ENCODE results near the gene SPDEF.

The SPDEF gene

GRCh38 chr6:34535646-34536045 lies 20.5 kb downstream of the SPDEF start:
- H3K27ac ChIP-seq (ENCODE audit: low read length) = no peak overlapping the region
- H3K4me3 ChIP-seq (ENCODE audit: low read length) = no peak overlapping the region
- no peaks in the 10 kb centered on the region; the same call in 1 of the 2 replicates for H3K36me3 ChIP-seq (ENCODE audit: control insufficient read depth, insufficient read depth, low read length)
- H3K9me3 ChIP-seq (ENCODE audit: control insufficient read depth, insufficient read depth, low read length) = no peaks in the 10 kb centered on the region
- H3K27me3 ChIP-seq (ENCODE audit: control insufficient read depth, insufficient read depth, low read length) = no peaks in the 10 kb centered on the region
- DNase-seq (ENCODE audit: low read depth, low spot score) = no peak
- no CpG with 5 or more reads among the region's 11 CpGs for WGBS (ENCODE audit: insufficient coverage, insufficient read length)
- no peaks in the 10 kb centered on the region for H3K4me1 ChIP-seq (ENCODE audit: control insufficient read depth, insufficient read depth, low read length)

- WGBS (ENCODE audit: insufficient coverage, insufficient read length) = no CpG with 5 or more reads among the region's 6 CpGs
- no peak overlapping the region for H3K4me3 ChIP-seq (ENCODE audit: low read length)
- H3K27me3 ChIP-seq (ENCODE audit: control insufficient read depth, insufficient read depth, low read length) = no peaks in the 10 kb centered on the region
- no peak overlapping the region for H3K27ac ChIP-seq (ENCODE audit: low read length)
- DNase-seq (ENCODE audit: low read depth, low spot score) = no peak
- no peaks in the 10 kb centered on the region for H3K4me1 ChIP-seq (ENCODE audit: control insufficient read depth, insufficient read depth, low read length)
- H3K36me3 ChIP-seq (ENCODE audit: control insufficient read depth, insufficient read depth, low read length) = no peaks in the 10 kb centered on the region; the same call in 1 of the 2 replicates
- H3K9me3 ChIP-seq (ENCODE audit: control insufficient read depth, insufficient read depth, low read length) = no peaks in the 10 kb centered on the region
Measured at GRCh38 chr6:34535199-34535598, 20.9 kb downstream of the SPDEF start.

- Histone ChIP-seq H3K27me3 (ENCODE audit: control insufficient read depth, insufficient read depth, low read length) (no peaks in the 10 kb centered on the region), H3K4me3 (ENCODE audit: low read length) (no peak overlapping the region), H3K27ac (ENCODE audit: low read length) (no peak overlapping the region), H3K36me3 (ENCODE audit: control insufficient read depth, insufficient read depth, low read length) (no peaks in the 10 kb centered on the region; the same call in 1 of the 2 replicates), H3K9me3 (ENCODE audit: control insufficient read depth, insufficient read depth, low read length) (no peaks in the 10 kb centered on the region), H3K4me1 (ENCODE audit: control insufficient read depth, insufficient read depth, low read length) (no peaks in the 10 kb centered on the region)
- no CpG with 5 or more reads among the region's 16 CpGs for WGBS (ENCODE audit: insufficient coverage, insufficient read length)
- no peak for DNase-seq (ENCODE audit: low read depth, low spot score)
Measured at GRCh38 chr6:34534656-34535055, 21.5 kb downstream of the SPDEF start.

GRCh38 chr6:34534146-34534545 lies 22.0 kb downstream of the SPDEF start:
- no peak overlapping the region for H3K27ac ChIP-seq (ENCODE audit: low read length)
- H3K27me3 ChIP-seq (ENCODE audit: control insufficient read depth, insufficient read depth, low read length) = no peaks in the 10 kb centered on the region
- H3K4me3 ChIP-seq (ENCODE audit: low read length) = no peak overlapping the region
- H3K4me1 ChIP-seq (ENCODE audit: control insufficient read depth, insufficient read depth, low read length) = no peaks in the 10 kb centered on the region
- H3K36me3 ChIP-seq (ENCODE audit: control insufficient read depth, insufficient read depth, low read length) = no peaks in the 10 kb centered on the region; the same call in 1 of the 2 replicates
- no peaks in the 10 kb centered on the region for H3K9me3 ChIP-seq (ENCODE audit: control insufficient read depth, insufficient read depth, low read length)
- no CpG with 5 or more reads among the region's 6 CpGs for WGBS (ENCODE audit: insufficient coverage, insufficient read length)
- no peak for DNase-seq (ENCODE audit: low read depth, low spot score)

GRCh38 chr6:34532230-34532629 lies 23.9 kb downstream of the SPDEF start:
- no peak overlapping the region for H3K4me3 ChIP-seq (ENCODE audit: low read length)
- no peaks in the 10 kb centered on the region; the same call in 1 of the 2 replicates for H3K36me3 ChIP-seq (ENCODE audit: control insufficient read depth, insufficient read depth, low read length)
- no peaks in the 10 kb centered on the region for H3K9me3 ChIP-seq (ENCODE audit: control insufficient read depth, insufficient read depth, low read length)
- H3K4me1 ChIP-seq (ENCODE audit: control insufficient read depth, insufficient read depth, low read length) = peaks cover 3% of the 10 kb centered on the region; the same call in 1 of the 2 replicates
- DNase-seq (ENCODE audit: low read depth, low spot score) = no peak
- no CpG with 5 or more reads among the region's 15 CpGs for WGBS (ENCODE audit: insufficient coverage, insufficient read length)
- H3K27ac ChIP-seq (ENCODE audit: low read length) = no peak overlapping the region
- no peaks in the 10 kb centered on the region for H3K27me3 ChIP-seq (ENCODE audit: control insufficient read depth, insufficient read depth, low read length)

- Histone ChIP-seq H3K4me3 (ENCODE audit: low read length) (no peak overlapping the region), H3K36me3 (ENCODE audit: control insufficient read depth, insufficient read depth, low read length) (no peaks in the 10 kb centered on the region; the same call in 1 of the 2 replicates), H3K27ac (ENCODE audit: low read length) (no peak overlapping the region), H3K9me3 (ENCODE audit: control insufficient read depth, insufficient read depth, low read length) (no peaks in the 10 kb centered on the region), H3K27me3 (ENCODE audit: control insufficient read depth, insufficient read depth, low read length) (no peaks in the 10 kb centered on the region), H3K4me1 (ENCODE audit: control insufficient read depth, insufficient read depth, low read length) (peaks cover 3% of the 10 kb centered on the region; the same call in 1 of the 2 replicates)
- peak; percentile 61 for DNase-seq (ENCODE audit: low read depth, low spot score)
- no CpG with 5 or more reads among the region's 29 CpGs for WGBS (ENCODE audit: insufficient coverage, insufficient read length)
Measured at GRCh38 chr6:34531580-34532201, 24.4 kb downstream of the SPDEF start.

GRCh38 chr6:34530753-34531365 lies 25.3 kb downstream of the SPDEF start:
- peaks cover 3% of the 10 kb centered on the region; the same call in 1 of the 2 replicates for H3K4me1 ChIP-seq (ENCODE audit: control insufficient read depth, insufficient read depth, low read length)
- no peaks in the 10 kb centered on the region; the same call in 1 of the 2 replicates for H3K36me3 ChIP-seq (ENCODE audit: control insufficient read depth, insufficient read depth, low read length)
- no peak overlapping the region for H3K27ac ChIP-seq (ENCODE audit: low read length)
- no peak overlapping the region for H3K4me3 ChIP-seq (ENCODE audit: low read length)
- no peaks in the 10 kb centered on the region for H3K9me3 ChIP-seq (ENCODE audit: control insufficient read depth, insufficient read depth, low read length)
- no CpG with 5 or more reads among the region's 18 CpGs for WGBS (ENCODE audit: insufficient coverage, insufficient read length)
- DNase-seq (ENCODE audit: low read depth, low spot score) = no peak
- no peaks in the 10 kb centered on the region for H3K27me3 ChIP-seq (ENCODE audit: control insufficient read depth, insufficient read depth, low read length)

- no CpG with 5 or more reads among the region's 10 CpGs for WGBS (ENCODE audit: insufficient coverage, insufficient read length)
- Histone ChIP-seq H3K4me1 (ENCODE audit: control insufficient read depth, insufficient read depth, low read length) (peaks cover 3% of the 10 kb centered on the region; the same call in 1 of the 2 replicates), H3K27ac (ENCODE audit: low read length) (no peak overlapping the region), H3K4me3 (ENCODE audit: low read length) (no peak overlapping the region), H3K9me3 (ENCODE audit: control insufficient read depth, insufficient read depth, low read length) (no peaks in the 10 kb centered on the region), H3K36me3 (ENCODE audit: control insufficient read depth, insufficient read depth, low read length) (no peaks in the 10 kb centered on the region; the same call in 1 of the 2 replicates), H3K27me3 (ENCODE audit: control insufficient read depth, insufficient read depth, low read length) (no peaks in the 10 kb centered on the region)
- no peak for DNase-seq (ENCODE audit: low read depth, low spot score)
Measured at GRCh38 chr6:34529665-34530327, 26.3 kb downstream of the SPDEF start.

- H3K36me3 ChIP-seq (ENCODE audit: control insufficient read depth, insufficient read depth, low read length) = no peaks in the 10 kb centered on the region
- no peak for DNase-seq (ENCODE audit: low read depth, low spot score)
- H3K4me1 ChIP-seq (ENCODE audit: control insufficient read depth, insufficient read depth, low read length) = peaks cover 3% of the 10 kb centered on the region; the same call in 1 of the 2 replicates
- no peak overlapping the region for H3K27ac ChIP-seq (ENCODE audit: low read length)
- no CpG with 5 or more reads among the region's 8 CpGs for WGBS (ENCODE audit: insufficient coverage, insufficient read length)
- H3K9me3 ChIP-seq (ENCODE audit: control insufficient read depth, insufficient read depth, low read length) = no peaks in the 10 kb centered on the region
- no peaks in the 10 kb centered on the region for H3K27me3 ChIP-seq (ENCODE audit: control insufficient read depth, insufficient read depth, low read length)
- H3K4me3 ChIP-seq (ENCODE audit: low read length) = no peak overlapping the region
Measured at GRCh38 chr6:34528996-34529664, 27.0 kb downstream of the SPDEF start.

Data from iPS DF 6.9 (cell line).